Fibroblast of lung (primary cell): ENCODE data around the gene THRAP3. TPM values are rescaled to one million over a fixed set of nuclear protein-coding genes. Genes with fewer than 3 reads are reported as not detected.
A peak's percentile ranks its signal among the peaks of the same experiment; 100 is the strongest.

Source experiments
- DNase-seq, 2 donors: peaks; one replicate each; pipeline versions ENCODE4 v3.0.0 to v3.0.0-alpha.2; 2010; ENCODE audit warnings: low read depth in 2 of 2
- H2AFZ ChIP-seq: 2 replicates; pipeline ENCODE4 v1.5.1; 2012; ENCODE audit warnings: low read length, control low read depth, inconsistent platforms
- H3K27ac ChIP-seq: 2 replicates; pipeline ENCODE4 v1.5.1; 2011; ENCODE audit warnings: low read length, control low read depth; ENCODE audit not compliant: insufficient read depth
- H3K27me3 ChIP-seq: 2 replicates; pipeline ENCODE4 v1.5.1; 2011; ENCODE audit warnings: mild to moderate bottlenecking, low read length; ENCODE audit not compliant: control insufficient read depth, insufficient read depth
- H3K36me3 ChIP-seq: 2 replicates; pipeline ENCODE4 v1.5.1; 2011; ENCODE audit warnings: low read length; ENCODE audit not compliant: control insufficient read depth, insufficient read depth
- H3K4me1 ChIP-seq: 2 replicates; pipeline ENCODE4 v1.5.1; 2011; ENCODE audit warnings: low read length; ENCODE audit not compliant: control insufficient read depth, insufficient read depth; ENCODE audit errors: extremely low read depth
- H3K4me2 ChIP-seq: 2 replicates; pipeline ENCODE4 v1.5.1; 2011; ENCODE audit warnings: low read length, control low read depth; ENCODE audit not compliant: insufficient read depth; ENCODE audit errors: extremely low read depth
- H3K4me3 ChIP-seq, 4 experiments: fragments of 200-600 bp in 1 of 4; sonication (generic) in 1 of 4; replicated peaks in 1 of 4; 2 replicates each; pipeline ENCODE4 v1.5.1; 2011 to 2016; ENCODE audit warnings: low read length in 4 of 4, low read depth in 3 of 4, mild to moderate bottlenecking in 3 of 4, control low read depth in 2 of 4, inconsistent platforms in 1 of 4, mixed read lengths in 1 of 4; ENCODE audit not compliant: insufficient read depth in 1 of 4; ENCODE audit errors: control extremely low read depth in 1 of 4
- H3K79me2 ChIP-seq: 2 replicates; pipeline ENCODE4 v1.5.1; 2012; ENCODE audit warnings: mild to moderate bottlenecking, low read length, inconsistent platforms; ENCODE audit not compliant: control insufficient read depth, insufficient read depth
- H3K9ac ChIP-seq: 2 replicates; pipeline ENCODE4 v1.5.1; 2011; ENCODE audit warnings: mild to moderate bottlenecking, low read length, control low read depth; ENCODE audit not compliant: insufficient read depth
- H3K9me3 ChIP-seq: 2 replicates; pipeline ENCODE4 v1.5.1; 2012; ENCODE audit warnings: low read depth, low read length; ENCODE audit not compliant: control insufficient read depth, insufficient read depth
- H4K20me1 ChIP-seq: 2 replicates; pipeline ENCODE4 v1.5.1; 2011; ENCODE audit warnings: low read length; ENCODE audit not compliant: control insufficient read depth, insufficient read depth; ENCODE audit errors: extremely low read depth
- CTCF ChIP-seq, 2 donors: IDR thresholded peaks in 1 of 2; conservative IDR thresholded peaks in 1 of 2; 1 replicate in 1 of 2; 2 replicates in 1 of 2; pipeline ENCODE4 v1.5.1; 2011 to 2012; ENCODE audit warnings: low read length in 2 of 2, control low read depth in 1 of 2, inconsistent platforms in 1 of 2, low read depth in 1 of 2, mild to moderate bottlenecking in 1 of 2
- EZH2 ChIP-seq: IDR thresholded peaks from 2 replicates; pipeline ENCODE4 v1.5.1; 2012; ENCODE audit warnings: low read length, control low read depth, mild to moderate bottlenecking; ENCODE audit errors: missing control alignments
- polyA plus RNA-seq, 2 donors: library from polyadenylated mRNA; depleted of rRNA in 1 of 2; stranded (reverse) in 1 of 2; unstranded in 1 of 2; fragments of >200 nt; gene quantifications; 2 replicates each; pipeline ENCODE4 v1.2.1, GENCODE V29; 2011 to 2012; ENCODE audit warnings: missing spikeins in 1 of 2
- total RNA-seq: library from RNA; depleted of rRNA; stranded (reverse); fragments of >200 nt; gene quantifications from 2 replicates; pipeline ENCODE4 v1.2.1, GENCODE V29; 2014

Gene THRAP3
- total and polyA plus RNA-seq, 2 donors (not counting 1 experiment from before 2014, with no cell fraction given), result 92.5 to 97.5 TPM

- H3K27ac ChIP-seq, result no peak overlapping the region
- TF ChIP-seq EZH2 (no peak), CTCF (conservative IDR thresholded peaks at IDR 0.05 in 1 of 2, IDR thresholded peaks at IDR 0.05 in 1 of 2; ENCODE audit: low read depth in 1 of 2, low read length in 2 of 2) (no peak)
- no peak overlapping the region for H3K4me2 ChIP-seq
- H2AFZ ChIP-seq, result peak overlapping the region; percentile 16
- H3K9ac ChIP-seq, result no peak overlapping the region
- H3K4me1 ChIP-seq, result peaks cover 6% of the 10 kb centered on the region
- no peaks in the 10 kb centered on the region for H3K27me3 ChIP-seq
- no peaks in the 10 kb centered on the region for H3K36me3 ChIP-seq
- H3K4me3 ChIP-seq, result no peak overlapping the region
- H3K9me3 ChIP-seq, result no peaks in the 10 kb centered on the region
- no peaks in the 10 kb centered on the region for H3K79me2 ChIP-seq
- DNase-seq, result peak; percentile 81 to 84
- H4K20me1 ChIP-seq, result no peaks in the 10 kb centered on the region
Observed at GRCh38 chr1:36207339-36207738, 16.9 kb upstream of the THRAP3 start.

GRCh38 chr1:36208978-36209703 lies 15.1 kb upstream of the THRAP3 start:
- no peaks in the 10 kb centered on the region for H3K27me3 ChIP-seq
- H4K20me1 ChIP-seq, result no peaks in the 10 kb centered on the region
- no peak for DNase-seq
- H2AFZ ChIP-seq, result no peak overlapping the region
- H3K9me3 ChIP-seq, result no peaks in the 10 kb centered on the region
- TF ChIP-seq EZH2, result no peak
- no peak for TF ChIP-seq CTCF (conservative IDR thresholded peaks at IDR 0.05 in 1 of 2, IDR thresholded peaks at IDR 0.05 in 1 of 2; ENCODE audit: low read depth in 1 of 2, low read length in 2 of 2)
- peaks cover 3% of the 10 kb centered on the region for H3K4me1 ChIP-seq
- H3K4me2 ChIP-seq, result no peak overlapping the region
- H3K4me3 ChIP-seq, result no peak overlapping the region
- no peak overlapping the region for H3K27ac ChIP-seq
- H3K9ac ChIP-seq, result no peak overlapping the region
- H3K79me2 ChIP-seq, result no peaks in the 10 kb centered on the region
- no peaks in the 10 kb centered on the region for H3K36me3 ChIP-seq

- Histone ChIP-seq H3K4me2 (no peak overlapping the region), H3K79me2 (no peaks in the 10 kb centered on the region), H4K20me1 (no peaks in the 10 kb centered on the region), H3K9ac (no peak overlapping the region), H3K4me3 (no peak overlapping the region), H2AFZ (no peak overlapping the region), H3K36me3 (no peaks in the 10 kb centered on the region), H3K4me1 (no peaks in the 10 kb centered on the region), H3K27ac (no peak overlapping the region), H3K27me3 (no peaks in the 10 kb centered on the region), H3K9me3 (no peaks in the 10 kb centered on the region)
- no peak for DNase-seq
- TF ChIP-seq CTCF (conservative IDR thresholded peaks at IDR 0.05 in 1 of 2, IDR thresholded peaks at IDR 0.05 in 1 of 2; ENCODE audit: low read depth in 1 of 2, low read length in 2 of 2) (no peak), EZH2 (no peak)
Observed at GRCh38 chr1:36211307-36211706, 12.9 kb upstream of the THRAP3 start.
